IMR-90 (cell line): ENCODE data around the gene SLC34A3. TPM values are rescaled to one million over a fixed set of nuclear protein-coding genes. Genes with fewer than 3 reads are reported as not detected.

Experiments
- ATAC-seq: fragments of 200-7000 bp; cut with Tn5 transposase; 2 replicates; pipeline ENCODE4 v1.9.1; 2020; ENCODE audit warnings: low read depth, mild to moderate bottlenecking, moderate library complexity
- BruUV-seq: library from RNA; stranded (reverse); fragments of 400-500 nt; replicated peaks from 2 replicates; lab custom pipeline; 2021; lab: Mats Ljungman, UMichigan
- CTCF ChIA-PET: fragments of 300-600 bp; formaldehyde crosslinking; extraction: SDS; loops from one replicate; lab custom pipeline; 2021; ENCODE audit warnings: antibody characterized with exemption; lab: Yijun Ruan, JAX
- POLR2A ChIA-PET: fragments of 300-600 bp; sonication (Branson Sonifier 250); formaldehyde crosslinking; loops from one replicate; lab custom pipeline; 2022; ENCODE audit warnings: antibody characterized with exemption; ENCODE audit not compliant: unreplicated experiment; lab: Charles Lee
- DNase-seq: peaks from one replicate; pipeline ENCODE4 v3.0.0; 2013
- H2AFZ ChIP-seq: replicated peaks from 2 replicates; pipeline ENCODE3; 2013; ENCODE audit warnings: low read length, mild to moderate bottlenecking; ENCODE audit not compliant: poor library complexity
- H2AK5ac ChIP-seq: 2 replicates; pipeline ENCODE4 v1.6.1; 2013; ENCODE audit warnings: low read depth, low read length, inconsistent platforms
- H2AK9ac ChIP-seq: replicated peaks from 2 replicates; pipeline ENCODE3; 2013; ENCODE audit warnings: mild to moderate bottlenecking, low read depth, low read length, moderate library complexity; ENCODE audit not compliant: poor library complexity
- H2BK120ac ChIP-seq: 2 replicates; pipeline ENCODE4 v1.6.1; 2013; ENCODE audit warnings: low read depth, low read length, inconsistent platforms
- H2BK15ac ChIP-seq: 3 replicates; pipeline ENCODE4 v1.6.1; 2013; ENCODE audit warnings: low read depth, low read length, inconsistent platforms
- H2BK20ac ChIP-seq: 2 replicates; pipeline ENCODE4 v1.6.1; 2013; ENCODE audit warnings: low read depth, mild to moderate bottlenecking, inconsistent platforms, low read length, moderate library complexity
- H2BK5ac ChIP-seq: 2 replicates; pipeline ENCODE4 v1.6.1; 2013; ENCODE audit warnings: mild to moderate bottlenecking, low read depth, low read length, inconsistent platforms; ENCODE audit not compliant: poor library complexity, severe bottlenecking
- H3K14ac ChIP-seq: replicated peaks from 2 replicates; pipeline ENCODE4 v1.6.1; 2013; ENCODE audit warnings: low read depth, low read length, inconsistent platforms
- H3K18ac ChIP-seq: 2 replicates; pipeline ENCODE4 v1.6.1; 2013; ENCODE audit warnings: low read depth, low read length, control low read depth
- H3K23ac ChIP-seq: 2 replicates; pipeline ENCODE4 v1.6.1; 2013; ENCODE audit warnings: low read depth, low read length, inconsistent platforms
- H3K27ac ChIP-seq: 2 replicates; pipeline ENCODE4 v1.5.1; 2013; ENCODE audit warnings: mild to moderate bottlenecking, control low read depth, low read length; ENCODE audit not compliant: insufficient read depth
- H3K27me3 ChIP-seq: 2 replicates; pipeline ENCODE4 v1.6.1; 2013; ENCODE audit warnings: low read length; ENCODE audit not compliant: control insufficient read depth, insufficient read depth
- H3K36me3 ChIP-seq: 2 replicates; pipeline ENCODE4 v1.6.1; 2013; ENCODE audit warnings: low read length, mixed read lengths; ENCODE audit not compliant: control insufficient read depth, insufficient read depth
- H3K4ac ChIP-seq: 2 replicates; pipeline ENCODE4 v1.6.1; 2013; ENCODE audit warnings: low read depth, low read length, inconsistent platforms
- H3K4me1 ChIP-seq: 2 replicates; pipeline ENCODE4 v1.6.1; 2013; ENCODE audit warnings: low read length, mixed read lengths; ENCODE audit not compliant: control insufficient read depth, insufficient read depth
- H3K4me2 ChIP-seq: 2 replicates; pipeline ENCODE4 v1.6.1; 2013; ENCODE audit warnings: low read depth, mild to moderate bottlenecking, control low read depth, low read length, moderate library complexity
- H3K4me3 ChIP-seq: 2 replicates; pipeline ENCODE4 v1.5.1; 2013; ENCODE audit warnings: low read depth, mild to moderate bottlenecking, control low read depth, low read length, moderate library complexity; ENCODE audit not compliant: insufficient read depth
- H3K56ac ChIP-seq: 2 replicates; pipeline ENCODE4 v1.6.1; 2013; ENCODE audit warnings: low read length, inconsistent platforms; ENCODE audit not compliant: insufficient read depth; ENCODE audit errors: extremely low read depth
- H3K79me1 ChIP-seq, 2 experiments: 2 replicates each; pipeline ENCODE4 v1.6.1; 2013; ENCODE audit warnings: low read length in 2 of 2, inconsistent platforms in 1 of 2, low read depth in 1 of 2
- H3K9ac ChIP-seq: 2 replicates; pipeline ENCODE4 v1.6.1; 2013; ENCODE audit warnings: low read depth, low read length, control low read depth
- H3K9me1 ChIP-seq: 2 replicates; pipeline ENCODE4 v1.6.1; 2013; ENCODE audit warnings: low read length, inconsistent platforms; ENCODE audit not compliant: insufficient read depth
- H3K9me3 ChIP-seq: 2 replicates; pipeline ENCODE4 v1.6.1; 2013; ENCODE audit warnings: low read length; ENCODE audit not compliant: control insufficient read depth, insufficient read depth
- H4K20me1 ChIP-seq: 2 replicates; pipeline ENCODE4 v1.6.1; 2013; ENCODE audit warnings: low read length, inconsistent platforms; ENCODE audit not compliant: insufficient read depth
- H4K5ac ChIP-seq: 2 replicates; pipeline ENCODE4 v1.6.1; 2013; ENCODE audit warnings: mild to moderate bottlenecking, low read depth, low read length, control low read depth
- H4K8ac ChIP-seq, 2 experiments: 2 replicates each; pipeline ENCODE4 v1.6.1; 2013; ENCODE audit warnings: low read depth in 2 of 2, low read length in 2 of 2, control low read depth in 1 of 2, inconsistent platforms in 1 of 2
- H4K91ac ChIP-seq: 2 replicates; pipeline ENCODE4 v1.6.1; 2013; ENCODE audit warnings: low read depth, low read length, inconsistent platforms; ENCODE audit not compliant: insufficient read depth
- BHLHE40 ChIP-seq: fragments of 150-350 bp; IDR thresholded peaks from 2 replicates; pipeline ENCODE4 v1.6.1; 2016; ENCODE audit warnings: mild to moderate bottlenecking, low read depth, low read length
- CTCF ChIP-seq: conservative IDR thresholded peaks from 2 replicates; pipeline ENCODE4 v1.5.1; 2012; ENCODE audit warnings: mild to moderate bottlenecking, low read depth, low read length, improper control_type of control experiment
- FOS ChIP-seq: fragments of 150-350 bp; IDR thresholded peaks from 2 replicates; pipeline ENCODE4 v1.6.1; 2016; ENCODE audit warnings: low read depth, low read length
- MAFK ChIP-seq: IDR thresholded peaks from 2 replicates; pipeline ENCODE4 v1.6.1; 2012; ENCODE audit warnings: low read depth, low read length, improper control_type of control experiment
- MAZ ChIP-seq: IDR thresholded peaks from 2 replicates; pipeline ENCODE4 v1.6.1; 2012; ENCODE audit warnings: low read depth, mild to moderate bottlenecking, low read length, improper control_type of control experiment, moderate library complexity, borderline replicate concordance
- MXI1 ChIP-seq: IDR thresholded peaks from 2 replicates; pipeline ENCODE4 v1.6.1; 2012; ENCODE audit warnings: low read depth, mild to moderate bottlenecking, low read length, moderate library complexity, borderline replicate concordance
- SMC3 ChIP-seq: fragments of 150-350 bp; IDR thresholded peaks from 2 replicates; pipeline ENCODE4 v1.6.1; 2016; ENCODE audit warnings: low read depth, mild to moderate bottlenecking, antibody characterized with exemption, low read length, moderate library complexity
- WGBS, 2 experiments: methylation state at CpG; one replicate each; pipeline versions ENCODE4 v1.1.5 to v1.1.7; 2013; ENCODE audit warnings: missing lambda C conversion rate in 2 of 2; ENCODE audit not compliant: insufficient read length in 1 of 2; ENCODE audit errors: extremely low coverage in 2 of 2; 5-methylcytosine and 5-hydroxymethylcytosine counted together
- dilution Hi-C: fragments of 300-500 bp; cut with HindIII; formaldehyde crosslinking; loops from one replicate; pipeline ENCODE4 v1.14.3; 2018; ENCODE audit warnings: low sequenced_read_pairs; ENCODE audit not compliant: unreplicated experiment
- in situ Hi-C: fragments of 300-500 bp; cut with MboI; formaldehyde crosslinking; loops from 3 replicates; pipeline ENCODE4 v1.14.3; 2019; ENCODE audit warnings: low sequenced_read_pairs, inconsistent platforms, mixed read lengths
- intact Hi-C: fragments of 100-400 bp; cut with micrococcal nuclease; formaldehyde crosslinking; loops from 2 replicates; pipeline ENCODE4 v1.10.0; 2022
- polyA plus RNA-seq, 3 experiments: library from polyadenylated mRNA; depleted of rRNA; stranded (reverse); fragments of >200 nt; gene quantifications; 2 replicates each; pipeline ENCODE4 v1.2.3, GENCODE V29; 2012; ENCODE audit warnings: low replicate concordance in 1 of 3
- total RNA-seq: library from RNA; depleted of rRNA; stranded (reverse); fragments of >200 nt; gene quantifications from 2 replicates; pipeline ENCODE4 v1.2.3, GENCODE V29; 2012

Gene SLC34A3
- total and polyA plus RNA-seq, 2 of the 4 experiments (the other 2 are of a cell fraction): not detected

DNA sequence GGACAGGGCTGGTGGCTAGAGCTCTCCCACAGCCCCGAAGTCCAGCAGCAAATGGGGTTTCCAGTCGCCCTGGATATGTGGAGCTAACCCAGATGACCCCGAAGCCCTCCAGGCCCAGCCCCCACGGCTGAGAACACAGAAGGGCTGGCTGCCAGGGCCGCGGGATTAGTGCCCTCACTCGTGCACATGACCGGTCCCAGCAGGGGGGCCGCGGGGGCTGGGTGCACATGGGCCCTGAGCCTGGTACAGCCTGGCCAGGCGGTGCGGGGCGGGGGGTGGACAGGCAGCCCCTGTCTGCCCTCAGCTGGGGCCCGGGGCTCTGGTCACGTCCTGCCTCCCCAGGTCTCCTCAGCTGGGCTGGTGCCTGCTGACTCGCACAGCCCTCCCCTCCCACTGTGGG lies 36.3 kb upstream of the SLC34A3 start:
- dilution Hi-C loops: no loop called here

More for the DNA sequence above, 36.3 kb upstream of the SLC34A3 start:
- in situ Hi-C loops: no loop called here
- TF ChIP-seq BHLHE40 (no peak), CTCF (no peak), MAFK (no peak), MAZ (no peak), MXI1 (no peak), SMC3 (no peak), FOS (no peak)
- Histone ChIP-seq H3K9me1 (no peaks in the 10 kb centered on the region), H2BK15ac (no peak overlapping the region), H3K4ac (no peak overlapping the region), H3K36me3 (peaks cover 26% of the 10 kb centered on the region), H3K56ac (no peak overlapping the region), H3K4me2 (no peak overlapping the region), H3K4me3 (no peak overlapping the region), H4K8ac (no peak overlapping the region), H3K9me3 (no peaks in the 10 kb centered on the region), H2AK5ac (no peak overlapping the region), H3K9ac (no peak overlapping the region), H3K14ac (no peak overlapping the region), H3K23ac (no peak overlapping the region), H3K18ac (no peak overlapping the region), H2AK9ac (peak overlapping the region; percentile 84), H3K27me3 (no peaks in the 10 kb centered on the region), H4K20me1 (peaks cover 44% of the 10 kb centered on the region), H4K91ac (no peak overlapping the region), H3K4me1 (peaks cover 24% of the 10 kb centered on the region), H3K79me1 (peaks cover 10 to 79% of the 10 kb centered on the region in 2 experiments), H2BK5ac (no peak overlapping the region), H3K27ac (no peak overlapping the region), H2BK120ac (no peak overlapping the region), H4K5ac (no peak overlapping the region), H2BK20ac (no peak overlapping the region), H2AFZ (no peak overlapping the region)
- WGBS, 2 experiments: 53% methylated on average over 3 of the region's 16 CpGs; no CpG with 5 or more reads in 1 of the 2 experiments
- no peak for DNase-seq
- BruUV-seq: no TSS peak
- CTCF ChIA-PET: interaction anchor here (1.0 kb wide), 1 partner anchor 33 kb away, joined by 3 read pairs; the partner anchor contains the start of gene RNF224
- intact Hi-C loops: no loop called here
- no peak for ATAC-seq
- POLR2A ChIA-PET: no interaction called here
